ENCODE data around the gene OSBPL5.
A peak's percentile ranks its signal among the peaks of the same experiment; 100 is the strongest.

Gene OSBPL5

GRCh38 chr11:3201677-3202181 lies 36.6 kb upstream of the OSBPL5 start:
- DNase-seq (ENCODE audit: low spot score), result peak; percentile 62
- Histone ChIP-seq H3K4me3 (no peak overlapping the region), H3K27ac (no peak overlapping the region)
- TF ChIP-seq CTCF (IDR thresholded peaks at IDR 0.05), result no peak

- DNase-seq (ENCODE audit: low spot score), result peak; percentile 69
- no peak for TF ChIP-seq CTCF (IDR thresholded peaks at IDR 0.05)
- no peak overlapping the region for H3K27ac ChIP-seq
- H3K4me3 ChIP-seq, result no peak overlapping the region
Measured at GRCh38 chr11:3201112-3201581, 36.0 kb upstream of the OSBPL5 start.

GRCh38 chr11:3200388-3201111 lies 35.4 kb upstream of the OSBPL5 start:
- DNase-seq (ENCODE audit: low spot score), result no peak
- Histone ChIP-seq H3K4me3 (no peak overlapping the region), H3K27ac (no peak overlapping the region)
- TF ChIP-seq CTCF (IDR thresholded peaks at IDR 0.05), result no peak

GRCh38 chr11:3199537-3200295 lies 34.6 kb upstream of the OSBPL5 start:
- peak; percentile 65 for DNase-seq (ENCODE audit: low spot score)
- H3K27ac ChIP-seq, result no peak overlapping the region
- TF ChIP-seq CTCF (IDR thresholded peaks at IDR 0.05), result no peak
- H3K4me3 ChIP-seq, result no peak overlapping the region

- TF ChIP-seq CTCF (IDR thresholded peaks at IDR 0.05), result no peak
- peak; percentile 36 for DNase-seq (ENCODE audit: low spot score)
- H3K27ac ChIP-seq, result no peak overlapping the region
- H3K4me3 ChIP-seq, result no peak overlapping the region
Measured at GRCh38 chr11:3198815-3199214, 33.7 kb upstream of the OSBPL5 start.

- Histone ChIP-seq H3K27ac (no peak overlapping the region), H3K4me3 (no peak overlapping the region)
- TF ChIP-seq CTCF (IDR thresholded peaks at IDR 0.05), result no peak
- peak; percentile 67 for DNase-seq (ENCODE audit: low spot score)
Measured at GRCh38 chr11:3197878-3198528, 32.9 kb upstream of the OSBPL5 start.
